Stimulated activated naive CD4-positive, alpha-beta T cell treated with Interleukin-2 at 50 U/mL for 16 hours (primary cell): ENCODE data around the gene SHC4.
"Not testable (repeated sequence)": the region's sequence is repeated elsewhere in the genome, so short reads cannot be mapped to it uniquely, and the experiment has no call there.

Source experiments
- DNase-seq: peaks from one replicate; lab custom pipeline; 2025; lab: John Stamatoyannopoulos, UW

The SHC4 gene

DNA sequence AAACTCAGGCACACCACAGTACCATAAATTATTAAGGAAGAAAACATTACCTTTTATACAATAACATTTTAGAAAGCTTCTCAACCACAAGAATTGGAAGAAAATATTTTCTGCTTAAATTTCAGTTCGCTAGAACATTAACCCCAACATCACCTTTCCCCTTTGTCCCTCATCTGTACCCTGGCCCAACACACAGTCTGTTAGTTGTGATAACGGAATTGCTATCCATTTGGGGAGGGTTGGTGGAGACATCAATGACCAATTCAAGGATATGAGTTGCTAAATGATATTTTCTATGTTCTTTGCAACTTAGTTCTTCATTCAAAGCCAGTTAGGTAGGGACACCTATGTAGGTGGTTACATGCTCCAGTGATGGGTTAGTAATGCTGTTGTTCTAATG lies 80.0 kb downstream of the SHC4 start:
- DNase-seq, result no peak

DNA sequence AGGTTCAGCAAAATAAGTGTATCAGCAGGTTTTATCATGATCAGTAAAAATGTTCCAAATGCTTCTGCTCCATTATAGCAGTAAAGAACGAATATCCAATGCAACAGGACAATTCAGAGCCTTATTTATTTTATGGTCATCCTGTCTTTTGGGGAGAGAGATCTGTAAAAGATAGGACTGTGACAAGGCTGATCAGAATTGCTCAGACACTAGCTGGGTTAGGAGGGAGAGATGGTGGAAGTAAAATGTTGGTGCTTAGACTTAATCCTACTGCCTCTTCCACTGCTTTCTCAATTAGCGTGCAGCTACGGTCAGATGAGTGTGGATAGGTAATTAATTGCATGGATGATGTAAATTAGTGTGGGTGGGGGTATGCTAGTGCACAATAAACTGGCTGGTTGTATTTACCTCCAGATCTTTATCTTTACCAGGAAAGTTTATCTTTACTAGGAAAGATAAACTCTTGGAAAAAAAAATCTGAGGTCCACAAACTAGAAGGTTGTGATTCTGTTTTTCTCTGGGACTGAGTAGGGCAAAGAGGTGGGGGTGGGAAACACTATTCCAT lies 83.6 kb downstream of the SHC4 start:
- no peak for DNase-seq

DNA sequence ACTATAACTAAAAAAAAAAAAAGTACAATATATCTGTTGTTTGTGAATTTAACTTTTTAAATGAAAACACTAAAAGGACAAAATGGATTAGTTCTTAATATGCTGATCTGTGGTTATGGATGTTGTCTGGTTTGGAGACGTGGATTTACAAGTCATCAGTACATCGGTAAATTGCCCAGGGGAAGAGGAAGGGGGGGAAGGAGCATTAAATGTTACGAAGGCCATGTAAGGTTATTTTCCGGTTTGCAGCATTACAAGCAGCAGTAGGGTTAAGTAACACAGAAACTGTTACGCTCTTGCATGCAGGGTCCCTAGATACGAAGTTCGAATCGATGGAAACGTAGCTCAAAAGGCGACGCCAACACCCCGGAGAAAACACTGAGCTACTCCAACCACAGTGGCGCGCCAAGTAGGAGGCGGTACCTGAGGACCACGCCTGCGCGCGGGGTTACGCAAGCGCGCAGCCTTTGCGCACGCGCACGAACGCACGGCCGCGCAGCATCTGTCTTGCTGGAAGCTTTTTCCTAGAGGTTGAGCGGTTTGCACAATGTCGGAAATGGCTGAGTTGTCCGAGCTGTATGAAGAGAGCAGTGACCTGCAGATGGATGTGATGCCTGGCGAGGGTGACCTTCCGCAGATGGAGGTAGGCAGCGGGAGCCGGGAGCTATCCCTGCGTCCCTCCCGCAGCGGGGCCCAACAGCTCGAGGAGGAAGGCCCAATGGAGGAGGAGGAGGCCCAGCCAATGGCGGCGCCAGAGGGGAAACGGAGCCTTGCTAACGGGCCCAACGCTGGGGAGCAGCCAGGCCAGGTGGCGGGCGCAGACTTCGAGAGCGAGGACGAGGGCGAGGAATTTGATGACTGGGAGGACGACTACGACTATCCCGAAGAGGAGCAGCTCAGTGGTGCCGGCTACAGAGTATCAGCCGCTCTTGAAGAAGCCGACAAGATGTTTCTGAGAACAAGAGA lies 85.8 kb downstream of the SHC4 start, which contains the start of gene EID1:
Gene EID1, plus strand, starts transcription at position 505 of the 966 bp plus-strand sequence. Its CDS starts 43 bp downstream, at position 548.
- DNase-seq, result peak; percentile 89

DNA sequence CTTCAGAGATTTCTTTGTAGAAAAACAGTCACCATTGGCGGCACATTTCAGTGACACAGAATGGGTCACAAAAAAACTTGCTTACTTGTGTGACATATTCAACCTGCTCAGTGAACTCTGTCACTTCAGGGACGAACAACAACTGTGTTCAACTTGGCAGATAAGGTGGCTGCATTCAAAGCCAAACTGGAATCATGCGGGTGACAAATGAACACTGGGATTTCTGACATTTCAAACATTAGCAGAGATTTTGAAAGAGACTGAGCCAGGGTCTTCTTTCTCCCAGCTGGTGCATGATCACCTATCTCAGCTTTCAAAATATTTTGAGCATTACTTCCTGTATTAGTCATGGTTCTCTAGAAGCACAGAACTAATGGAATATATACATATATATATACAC lies 87.7 kb downstream of the SHC4 start:
- no peak for DNase-seq

DNA sequence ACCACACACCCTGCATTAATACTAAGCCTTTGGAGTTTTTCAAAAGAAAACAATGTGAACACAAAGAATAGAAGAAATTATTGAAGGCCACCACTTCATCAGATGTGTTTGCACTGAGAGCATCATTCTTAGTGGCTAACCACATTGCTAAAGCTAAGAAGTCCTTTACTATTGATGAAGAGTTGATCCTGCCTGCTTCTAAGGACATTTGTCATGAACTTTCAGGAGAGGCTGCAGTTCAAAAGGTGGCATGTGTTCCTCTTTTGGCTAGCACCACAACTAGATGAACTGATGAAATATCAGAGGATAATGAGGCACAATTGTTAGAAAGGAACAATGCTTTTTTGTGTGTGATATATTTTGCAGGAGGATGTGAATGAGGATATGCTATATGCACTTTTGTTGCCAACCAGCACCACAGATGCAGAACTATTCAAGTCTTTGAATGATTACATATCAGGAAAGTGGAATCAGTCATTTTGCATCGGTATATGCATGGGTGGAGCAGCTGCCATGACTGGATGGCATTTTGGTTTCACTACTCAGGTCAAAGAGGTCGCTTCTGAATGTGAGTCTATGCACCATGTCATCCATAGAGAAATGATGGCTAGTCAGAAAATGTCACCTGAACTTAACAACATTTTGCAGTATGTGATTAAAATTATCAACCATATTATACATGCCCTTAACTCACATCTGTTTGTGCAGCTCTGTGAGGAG lies 88.3 kb downstream of the SHC4 start:
- no peak for DNase-seq

DNA sequence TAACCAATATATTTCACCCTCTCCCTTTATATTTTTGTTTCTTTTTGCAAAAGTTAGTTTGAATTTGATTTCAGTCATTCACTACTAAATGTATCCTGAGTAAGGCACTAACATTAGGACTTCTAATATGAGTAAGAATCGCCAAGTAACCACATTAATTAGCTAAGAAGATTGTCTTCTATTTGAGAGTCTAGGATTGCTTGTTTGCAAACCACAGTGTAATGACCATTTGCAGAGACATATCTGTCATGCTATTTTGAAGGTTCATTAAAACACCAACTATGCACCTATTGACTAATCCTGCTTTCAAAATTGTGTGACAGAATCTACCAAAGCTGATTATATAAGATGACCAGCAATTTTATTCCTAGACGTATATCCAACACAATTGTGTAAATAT lies 91.1 kb downstream of the SHC4 start:
- no peak for DNase-seq

DNA sequence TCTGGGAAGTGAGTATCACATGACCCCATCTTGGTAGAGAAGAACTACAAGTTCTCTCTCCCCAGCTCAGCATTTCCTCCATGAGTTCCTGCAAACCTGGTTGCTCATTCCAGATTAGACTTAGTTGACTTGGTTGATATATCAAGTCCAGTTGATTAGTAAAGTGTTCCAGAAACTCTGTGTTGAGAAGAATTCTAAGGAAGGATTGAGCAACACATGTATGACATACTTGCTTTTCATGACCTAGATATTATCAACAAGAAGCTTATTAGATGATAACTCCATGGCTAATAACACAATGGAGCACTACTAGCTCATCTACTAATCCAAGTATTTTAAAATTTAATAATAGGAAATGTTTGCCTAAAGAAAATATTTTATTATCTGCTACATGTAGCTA lies 92.2 kb downstream of the SHC4 start:
- no peak for DNase-seq

DNA sequence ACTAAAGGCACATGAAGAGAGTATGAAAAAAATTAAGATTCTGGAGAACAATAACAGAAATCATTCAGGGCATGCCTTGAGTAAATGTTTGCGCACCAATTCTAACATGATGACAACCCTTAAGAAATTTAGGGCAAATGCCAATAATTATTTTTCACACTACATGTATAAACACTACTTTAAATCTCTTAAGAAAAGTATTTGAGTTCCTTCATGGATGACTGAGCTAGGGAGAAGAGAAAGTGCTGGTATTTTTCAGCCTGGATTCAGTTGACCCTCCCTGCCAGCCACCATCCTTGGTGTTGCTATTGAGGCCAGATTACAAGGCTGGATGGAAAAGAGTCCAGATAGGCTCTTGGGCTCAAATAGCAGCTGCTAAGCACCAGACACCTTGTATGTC lies 93.8 kb downstream of the SHC4 start:
- no peak for DNase-seq

DNA sequence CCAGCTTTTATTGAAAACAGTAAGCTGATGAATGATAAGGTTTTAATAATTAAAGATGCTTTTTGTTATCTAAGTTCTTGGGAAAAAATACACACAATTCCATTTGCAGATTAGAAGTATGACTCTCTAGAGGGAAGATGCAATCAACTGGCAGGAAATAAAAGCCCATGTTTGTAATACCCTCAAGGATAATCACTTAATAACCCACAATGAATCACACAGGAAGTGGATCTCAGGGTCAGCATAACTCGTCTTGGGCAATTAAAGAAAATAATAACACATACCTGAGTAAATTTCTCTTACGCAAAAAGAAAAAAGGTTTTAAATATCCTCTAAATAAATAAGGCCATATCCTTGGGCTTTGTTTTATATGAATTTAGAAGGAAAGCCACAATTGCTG lies 95.2 kb downstream of the SHC4 start:
- DNase-seq, result no peak

DNA sequence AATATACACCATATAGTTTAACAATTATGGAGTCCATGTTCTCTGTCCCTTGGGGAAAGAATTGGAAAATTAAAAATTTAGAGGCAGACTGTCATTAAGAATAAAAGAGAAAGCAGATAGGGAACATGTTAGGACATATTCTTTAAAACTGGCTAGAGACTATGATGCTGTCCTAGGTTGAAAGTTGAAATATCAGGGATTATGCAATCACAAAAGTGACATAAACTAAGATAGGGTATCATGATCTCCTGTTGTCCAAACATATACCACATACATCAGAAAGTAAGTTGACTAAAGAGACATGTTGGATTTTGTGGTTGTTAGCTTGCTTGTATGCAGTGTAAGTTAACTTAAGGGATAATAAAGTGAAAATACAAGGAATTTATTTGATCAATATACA lies 95.7 kb downstream of the SHC4 start:
- DNase-seq, result no peak

DNA sequence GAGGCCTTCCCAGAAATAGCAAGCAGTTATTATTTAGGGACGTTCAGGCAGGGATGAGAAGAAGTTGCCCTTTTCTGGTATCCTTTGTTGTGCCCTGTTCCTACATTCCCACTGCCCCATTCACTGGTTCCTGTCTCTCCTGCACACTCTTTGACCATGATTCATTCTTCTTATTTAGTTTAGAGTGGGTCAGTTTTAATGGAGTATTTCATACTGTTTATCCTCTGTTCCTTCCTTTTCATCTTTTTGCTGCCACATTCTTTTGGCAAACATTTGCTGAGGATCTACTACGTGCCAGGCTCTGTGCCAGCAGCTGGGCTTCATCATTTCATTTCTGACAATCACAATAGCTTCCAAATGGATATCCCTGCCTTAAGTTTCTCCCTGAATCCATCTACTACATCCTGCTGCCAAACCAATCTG lies 97.6 kb downstream of the SHC4 start:
- DNase-seq, result no peak

DNA sequence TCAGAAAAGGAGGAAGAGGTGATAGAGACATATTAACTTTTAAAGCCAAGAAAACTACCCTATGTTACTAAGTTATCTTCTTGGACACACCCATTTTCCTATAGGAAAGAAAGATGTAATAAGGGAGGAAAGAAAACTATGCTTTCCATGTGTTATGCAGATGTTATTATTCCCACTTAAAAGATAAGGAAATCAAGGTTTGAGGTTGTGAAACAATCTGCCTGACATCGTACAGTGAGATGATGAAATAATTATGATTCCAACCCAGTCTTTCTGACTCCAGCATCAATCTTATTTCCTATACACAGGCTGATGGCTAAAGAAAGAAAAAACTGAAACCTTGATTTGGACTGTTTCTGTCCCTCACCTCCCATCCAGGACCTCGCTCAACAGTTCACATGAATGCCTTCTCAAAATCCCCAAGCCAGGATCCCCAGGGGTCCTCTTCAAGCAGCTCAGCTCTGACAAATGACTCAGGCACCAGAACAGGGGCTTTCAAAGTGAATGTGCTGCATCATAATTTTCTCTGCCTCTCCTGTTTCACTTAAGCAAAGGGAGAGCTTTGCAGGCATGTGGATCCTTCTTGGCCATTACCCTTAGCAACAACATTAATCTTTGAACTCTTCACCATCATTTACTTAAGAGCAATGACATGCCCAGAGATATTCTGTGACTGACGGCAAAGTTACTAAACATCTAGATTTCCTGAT lies 98.2 kb downstream of the SHC4 start:
- no peak for DNase-seq

DNA sequence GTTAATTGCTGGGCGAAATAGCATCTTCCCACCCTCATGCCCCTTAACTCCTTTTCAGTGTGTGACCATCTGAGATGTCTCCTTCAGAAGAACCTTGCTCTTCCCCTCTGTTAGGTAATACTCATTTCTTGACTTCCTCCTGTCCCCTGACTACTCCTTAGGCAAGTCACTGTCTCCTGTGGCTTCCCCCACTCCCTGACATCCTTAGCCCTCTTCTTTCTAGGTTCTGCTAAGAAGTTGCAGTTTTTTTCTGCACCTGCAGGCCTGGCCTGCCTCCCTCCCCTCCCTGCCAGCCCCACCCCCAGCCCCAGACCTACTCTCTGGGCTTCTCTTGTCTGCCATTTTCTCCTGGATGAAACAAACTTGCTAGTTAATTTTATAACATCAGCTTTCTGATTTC lies 101.0 kb downstream of the SHC4 start:
- no peak for DNase-seq

DNA sequence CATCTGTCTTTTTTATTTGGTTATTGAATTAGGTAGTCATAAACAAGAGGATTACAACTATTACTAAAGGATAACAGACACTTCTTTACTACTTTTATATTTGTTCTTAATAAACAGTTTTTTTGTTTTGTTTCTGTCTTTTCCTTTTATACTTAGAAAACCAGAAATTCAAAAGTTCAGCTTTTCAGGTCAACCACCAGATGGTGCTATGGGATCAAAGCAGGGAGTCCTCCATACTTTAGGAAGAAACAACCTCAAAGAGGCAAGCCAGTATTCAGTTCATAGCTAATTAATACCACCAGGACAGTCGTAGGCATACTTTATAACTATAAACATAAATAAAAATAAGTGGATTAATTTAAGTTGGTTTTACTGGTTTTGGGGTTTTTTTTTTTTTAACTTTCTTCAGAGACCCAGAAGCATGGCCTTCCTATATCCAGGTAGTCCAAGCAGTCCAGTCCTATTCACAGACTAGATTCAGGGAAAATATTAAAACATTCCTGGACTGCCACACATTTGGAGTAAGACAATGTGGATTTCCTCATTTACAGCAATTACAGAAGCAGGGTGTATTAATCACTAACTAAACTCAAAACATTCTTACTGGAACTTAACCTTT lies 101.8 kb downstream of the SHC4 start:
- DNase-seq, result no peak

DNA sequence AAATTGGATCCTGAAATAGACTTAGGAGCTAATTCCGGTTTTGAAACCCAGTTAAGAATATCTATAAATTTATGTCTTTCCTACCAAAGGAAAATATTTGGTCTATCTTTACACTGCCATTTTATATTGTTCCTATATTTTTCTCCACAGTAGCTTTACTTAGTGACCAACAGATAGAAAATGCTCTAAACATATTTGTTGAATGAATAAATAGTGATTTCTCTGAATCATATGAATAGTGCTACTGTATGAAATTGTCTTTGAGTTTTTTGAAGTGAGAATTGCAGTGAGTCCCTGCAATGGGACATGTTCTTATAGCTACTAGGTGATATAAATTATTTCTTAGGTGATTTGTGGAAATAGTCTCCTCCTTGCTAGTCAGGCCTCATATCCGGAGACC lies 104.3 kb downstream of the SHC4 start:
- DNase-seq, result no peak

DNA sequence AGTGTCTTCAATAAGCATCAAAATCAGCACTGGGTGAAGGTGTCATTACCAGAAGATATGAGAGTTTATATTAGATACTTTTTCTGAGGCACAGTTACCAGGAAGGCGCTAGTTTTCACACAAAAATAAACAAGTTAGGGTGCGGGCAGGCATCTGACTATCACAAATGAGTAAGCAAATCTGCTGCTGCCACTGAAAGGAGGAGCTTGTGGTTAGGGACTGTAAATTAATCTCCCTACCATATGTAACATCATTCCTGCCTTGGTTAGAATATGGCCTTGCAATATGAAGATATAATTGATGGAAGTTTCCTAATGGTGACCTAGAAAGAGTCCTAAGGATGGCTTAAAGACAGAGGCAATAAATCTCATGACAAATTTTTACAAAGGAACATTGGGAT lies 105.3 kb downstream of the SHC4 start:
- no peak for DNase-seq

DNA sequence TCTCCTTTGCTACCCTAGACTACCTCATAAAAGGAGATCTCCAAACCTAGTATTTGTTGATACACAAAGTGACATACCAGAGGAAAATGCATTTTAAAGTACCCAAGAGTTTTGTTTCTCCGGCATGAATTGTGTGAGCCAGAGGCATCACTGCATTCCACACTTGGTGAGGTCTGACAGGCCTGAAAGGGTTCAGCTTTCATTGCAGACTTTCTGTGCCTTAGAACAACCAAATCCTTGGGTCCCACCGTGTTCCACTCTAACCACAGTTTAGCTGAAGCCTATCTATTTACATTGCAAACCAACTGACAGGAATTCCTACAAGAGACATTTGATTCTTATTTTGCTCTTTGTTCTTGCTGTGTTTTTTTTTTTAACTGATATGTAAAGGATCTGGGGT lies 106.8 kb downstream of the SHC4 start:
- DNase-seq, result no peak

DNA sequence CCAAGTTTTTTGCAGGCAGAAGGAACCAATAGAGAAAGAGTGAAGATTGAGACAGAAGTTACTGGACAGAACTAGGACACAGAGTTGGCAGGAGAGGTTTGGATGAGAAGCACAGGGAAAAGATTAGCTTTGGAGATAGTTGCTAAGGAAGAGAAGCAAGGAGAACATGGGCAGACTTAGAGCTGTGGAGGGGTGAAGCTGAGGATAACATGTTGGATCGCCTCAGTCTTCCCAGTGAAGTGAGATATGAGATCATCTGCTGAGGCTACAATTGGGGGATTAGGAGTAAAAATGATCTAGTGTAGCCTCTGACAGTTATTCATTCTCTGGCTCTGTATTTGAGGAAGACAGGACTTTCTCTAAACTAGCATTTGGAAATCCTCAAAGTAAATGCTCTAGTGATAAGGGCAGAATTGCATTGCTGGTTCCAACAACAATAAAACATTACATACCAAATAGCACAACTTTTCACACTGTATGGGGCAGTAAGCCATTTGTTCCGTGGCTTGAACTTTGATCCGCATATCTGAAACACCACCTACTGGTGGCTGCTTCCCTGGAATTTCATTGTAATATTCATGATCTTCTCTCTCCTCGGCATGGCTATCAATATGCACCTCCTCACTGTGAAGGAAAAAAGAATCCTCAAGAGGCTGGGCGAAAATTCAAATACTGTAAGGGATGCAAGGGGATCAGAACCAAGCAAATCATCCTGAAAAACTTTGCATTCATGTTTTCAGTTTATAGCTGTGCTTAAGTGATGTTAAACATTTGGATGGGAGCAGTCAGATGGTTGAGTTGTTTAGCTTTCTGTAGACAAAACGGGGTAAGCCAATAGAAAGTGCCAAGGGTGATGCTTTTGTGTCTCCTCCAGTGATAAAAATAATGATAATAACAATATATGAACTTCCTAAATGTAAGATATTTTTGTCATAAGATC lies 107.9 kb downstream of the SHC4 start:
- DNase-seq, result no peak

DNA sequence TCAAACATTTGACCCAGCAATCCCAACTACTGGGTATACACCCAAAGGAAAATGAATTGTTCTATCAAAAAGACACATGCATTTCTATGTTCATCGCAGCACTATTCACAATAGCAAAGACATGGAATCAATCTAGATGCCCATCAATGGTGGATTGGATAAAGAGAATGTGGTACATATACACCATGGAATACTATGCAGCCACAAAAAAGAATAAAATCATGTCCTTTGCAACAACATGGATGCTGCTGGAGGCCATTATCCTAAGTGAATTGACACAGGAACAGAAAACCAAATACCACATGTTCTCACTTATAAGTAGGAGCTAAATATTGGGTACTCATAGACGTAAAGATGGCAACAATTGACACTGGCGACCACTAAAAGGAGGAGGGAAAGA lies 109.3 kb downstream of the SHC4 start:
- not testable (repeated sequence) for DNase-seq

DNA sequence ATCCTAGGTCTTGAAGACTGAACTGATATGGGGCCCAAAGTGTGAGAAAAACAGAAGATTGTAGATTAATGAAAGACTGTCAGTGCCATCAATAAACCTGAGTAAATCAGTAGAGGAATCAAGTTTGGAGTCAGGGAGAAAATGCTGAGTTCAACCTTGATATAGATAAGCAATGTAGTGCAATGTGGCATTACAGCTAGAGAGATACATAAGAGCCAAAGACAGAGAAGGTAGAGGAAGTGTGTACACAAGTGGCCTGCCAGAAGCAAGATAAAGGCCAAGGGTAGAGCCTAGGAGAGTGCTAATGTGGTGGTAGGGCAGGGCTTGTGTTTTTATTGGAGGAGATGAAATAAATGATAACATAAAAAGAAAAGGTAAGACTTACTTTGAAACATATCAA lies 111.8 kb downstream of the SHC4 start:
- DNase-seq, result no peak

DNA sequence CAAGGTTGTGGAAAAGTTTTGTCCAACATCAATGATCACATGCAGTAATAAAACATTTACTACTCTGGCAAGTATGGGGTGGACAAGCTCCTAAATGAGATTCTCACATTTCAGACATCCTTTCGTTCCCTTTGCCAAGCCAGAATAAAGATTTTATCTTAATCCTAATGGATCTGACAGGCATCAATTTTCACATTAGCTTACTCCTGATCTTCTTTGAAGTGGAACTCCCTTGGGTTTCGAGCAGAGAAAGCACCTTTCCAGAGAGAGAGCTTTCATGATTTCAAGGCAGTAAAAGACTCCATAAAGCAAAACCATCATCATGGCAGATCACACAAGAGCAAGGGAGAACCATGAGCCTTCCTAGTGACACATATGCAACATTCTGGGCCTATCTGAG lies 113.1 kb downstream of the SHC4 start:
- no peak for DNase-seq
